Ovary (tissue), 9 donors: ENCODE measurements around the gene BMPER. TPM values are rescaled to one million over a fixed set of nuclear protein-coding genes. Genes with fewer than 3 reads are reported as not detected.

Experiments
- DNase-seq, 5 donors: peaks; one replicate each; pipeline ENCODE4 v3.0.0-alpha.2; 2019 to 2020
- H3K27ac ChIP-seq, 2 donors: fragments of 200-600 bp; one replicate each; pipeline versions ENCODE4 v1.5.1 to v1.8.0; 2019 to 2022
- H3K27me3 ChIP-seq: fragments of 200-600 bp; one replicate; pipeline ENCODE4 v1.8.0; 2022
- H3K36me3 ChIP-seq: fragments of 200-600 bp; sonication (generic); one replicate; pipeline ENCODE4 v1.5.1; 2019
- H3K4me1 ChIP-seq: one replicate; pipeline ENCODE4 v1.8.1; 2013; ENCODE audit warnings: mild to moderate bottlenecking, moderate library complexity; ENCODE audit not compliant: insufficient read depth
- H3K4me3 ChIP-seq: fragments of 200-600 bp; sonication (generic); one replicate; pipeline ENCODE4 v1.5.1; 2017
- H3K9me3 ChIP-seq, 2 donors: fragments of 200-600 bp in 1 of 2; sonication (generic) in 1 of 2; one replicate each; pipeline versions ENCODE4 v1.5.1 to v1.8.1; 2013 to 2019; ENCODE audit warnings: mild to moderate bottlenecking in 1 of 2, moderate library complexity in 1 of 2
- CTCF ChIP-seq, 3 donors: fragments of 450-650 bp in 2 of 3; fragments of 200-600 bp in 1 of 3; IDR thresholded peaks; one replicate each; pipeline versions ENCODE4 v1.5.1 to v1.8.0; 2016 to 2022; ENCODE audit warnings: antibody characterized with exemption in 3 of 3, mild to moderate bottlenecking in 1 of 3
- EP300 ChIP-seq: sonication (generic); formaldehyde crosslinking; IDR thresholded peaks from one replicate; pipeline ENCODE4 v1.6.1; 2017; ENCODE audit warnings: antibody characterized with exemption
- POLR2A ChIP-seq: fragments of 450-650 bp; IDR thresholded peaks from one replicate; pipeline ENCODE4 v1.6.1; 2017; ENCODE audit warnings: antibody characterized with exemption, mild to moderate bottlenecking, moderate library complexity
- WGBS, 3 donors: extraction: QIAGEN DNeasy Blood & Tissue Kit in 1 of 3; methylation state at CpG; one replicate each; pipeline versions ENCODE4 v1.1.5 to v1.1.7; 2013 to 2017; 5-methylcytosine and 5-hydroxymethylcytosine counted together
- intact Hi-C, 4 donors: fragments of 100-400 bp; cut with DNase I; formaldehyde crosslinking; loops; one replicate each; pipeline versions ENCODE4 v1.11.0 to v1.15.1; 2022 to 2023
- polyA plus RNA-seq, 2 donors: library from polyadenylated mRNA; stranded (reverse); fragments of 200-250 nt in 1 of 2; fragments of 350-450 nt in 1 of 2; fragmentation: Illumina TruSeq in 1 of 2; extraction: RNeasy Lipid Tissue Mini Kit (QIAGEN cat#74804) in 1 of 2; gene quantifications; one replicate each; pipeline ENCODE4 v1.2.3, GENCODE V29; 2013 to 2014
- total RNA-seq, 7 donors: library from RNA; depleted of rRNA in 2 of 7; stranded (reverse); fragments of >200 nt in 2 of 7; fragmentation: NEBNext Ultra II Directional in 3 of 7; extraction: Animal tissue kit (Norgen Biotek cat#: 25700) in 3 of 7; gene quantifications; one replicate each; pipeline versions ENCODE4 v1.1.0 to v1.2.4, GENCODE V29; 2016 to 2023
- donor health status: DM: no; HTN: no; CAD: no; lungs with moderate emphysema.
- donor health status: DM: no; HTN: no; CAD: no.
- donor health status: Bipolar disorder and iron deficiency.
- donor health status: DM: yes; HTN: yes; CAD: no.
- donor health status: DM: no; HTN: no; CAD: no.
- donor health status: DM: yes; HTN: yes; CAD: no.

Gene BMPER
- total and polyA plus RNA-seq, 9 donors: 2.9 to 15.3 (median 5.4) TPM

DNA sequence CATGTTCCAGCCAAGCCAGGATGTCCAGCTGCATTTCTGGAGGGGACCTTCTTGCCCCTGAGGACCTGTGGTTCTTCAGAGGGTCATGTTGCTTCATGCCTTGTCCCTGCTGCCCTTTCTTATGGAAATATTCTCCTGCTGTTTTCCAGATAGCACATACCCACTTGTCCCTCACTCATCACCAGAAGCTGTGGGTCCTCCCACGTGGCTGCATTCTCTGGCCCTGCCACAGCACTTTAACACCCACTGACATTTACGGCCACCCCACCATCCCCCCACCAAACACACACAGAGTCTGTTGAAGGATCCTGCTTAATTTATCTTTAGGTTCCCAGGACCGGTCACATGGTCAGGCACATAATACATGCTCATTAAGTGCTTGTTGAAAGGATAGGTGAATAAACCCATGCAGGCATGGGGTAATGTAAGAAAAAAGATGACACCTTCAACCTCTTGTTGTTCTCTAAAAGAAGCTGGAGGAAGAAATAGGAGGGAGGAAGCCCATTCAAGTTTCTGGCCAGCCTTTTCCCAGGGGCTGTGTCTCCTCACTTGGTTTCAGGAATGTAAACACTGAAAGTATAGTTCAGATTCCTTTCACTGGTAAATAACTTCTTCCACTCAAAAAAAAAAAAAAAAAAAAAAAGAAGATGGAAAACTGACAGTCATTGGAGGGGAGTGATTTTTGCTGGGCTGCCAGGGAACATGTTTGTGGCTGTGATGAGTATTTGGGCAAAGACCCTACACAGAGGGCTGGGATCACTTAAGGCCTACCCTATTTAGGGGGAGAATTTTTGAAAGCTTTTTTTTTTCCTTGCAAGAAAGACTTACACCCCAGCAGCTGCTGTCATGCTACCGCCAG, 19.8 kb upstream of the BMPER start:
- 80 to 81% (median 80%) methylated on average over 4 of the region's 4 CpGs for WGBS, 3 donors

GRCh38 chr7:33886149-33886623, 19.2 kb upstream of the BMPER start:
- Histone ChIP-seq H3K27ac (no peak overlapping the region), H3K36me3 (no peaks in the 10 kb centered on the region), H3K4me1 (peaks cover 1% of the 10 kb centered on the region), H3K9me3 (no peaks in the 10 kb centered on the region), H3K27me3 (no peaks in the 10 kb centered on the region), H3K4me3 (no peak overlapping the region)
- TF ChIP-seq EP300 (no peak), POLR2A (no peak), CTCF (IDR thresholded peaks at IDR 0.05) (no peak)
- WGBS, 3 donors: 91 to 94% (median 93%) methylated on average over 5 of the region's 5 CpGs
- DNase-seq: no peak
- intact Hi-C loops: no loop called here

More for the DNA sequence above, 19.8 kb upstream of the BMPER start:
- no peak for TF ChIP-seq POLR2A
- no peak for TF ChIP-seq CTCF (IDR thresholded peaks at IDR 0.05)
- no peak for TF ChIP-seq EP300
- no peaks in the 10 kb centered on the region for H3K36me3 ChIP-seq
- DNase-seq: no peak
- H3K27ac ChIP-seq: no peak overlapping the region
- H3K27me3 ChIP-seq: no peaks in the 10 kb centered on the region
- peaks cover 1% of the 10 kb centered on the region for H3K4me1 ChIP-seq
- H3K9me3 ChIP-seq: no peaks in the 10 kb centered on the region
- H3K4me3 ChIP-seq: no peak overlapping the region
- intact Hi-C loops: no loop called here

- Histone ChIP-seq H3K9me3 (no peaks in the 10 kb centered on the region), H3K4me1 (peaks cover under 1% of the 10 kb centered on the region), H3K27ac (no peak overlapping the region), H3K27me3 (no peaks in the 10 kb centered on the region), H3K4me3 (no peak overlapping the region), H3K36me3 (no peaks in the 10 kb centered on the region)
- intact Hi-C loops: no loop called here
- 66 to 85% (median 77%) methylated on average over 5 of the region's 5 CpGs for WGBS, 3 donors
- TF ChIP-seq CTCF (IDR thresholded peaks at IDR 0.05) (no peak), EP300 (no peak), POLR2A (no peak)
- no peak for DNase-seq
These were observed 17.9 kb upstream of the BMPER start for GRCh38 chr7:33887266-33887975.

GRCh38 chr7:33888166-33888565, 17.2 kb upstream of the BMPER start:
- no peak overlapping the region for H3K27ac ChIP-seq
- no peaks in the 10 kb centered on the region for H3K36me3 ChIP-seq
- intact Hi-C loops: no loop called here
- no peaks in the 10 kb centered on the region for H3K9me3 ChIP-seq
- H3K4me1 ChIP-seq: no peaks in the 10 kb centered on the region
- H3K4me3 ChIP-seq: no peak overlapping the region
- 90 to 99% (median 93%) methylated on average over 4 of the region's 4 CpGs for WGBS, 3 donors
- TF ChIP-seq CTCF (IDR thresholded peaks at IDR 0.05): no peak
- no peak for TF ChIP-seq EP300
- no peak for TF ChIP-seq POLR2A
- DNase-seq: no peak
- no peaks in the 10 kb centered on the region for H3K27me3 ChIP-seq
